CD4-positive, alpha-beta T cell treated with Interleukin-12 subunit alpha and Interleukin-12 subunit beta, for 1 hour (primary cell): Measurements from ENCODE around the gene NUB1.

ENCODE experiments used
- DNase-seq: peaks from one replicate; pipeline ENCODE4 v3.0.0-alpha.2; 2020

Gene NUB1

GRCh38 chr7:151408839-151409666 is 67.4 kb downstream of the NUB1 start:
- DNase-seq, result peak; percentile 89

- peak; percentile 44 for DNase-seq
These were observed 68.2 kb downstream of the NUB1 start, which contains the start of gene WDR86 for GRCh38 chr7:151409667-151410404. TSS of gene WDR86 (minus strand) at chr7:151410038. CDS start at chr7:151409589, 449 bp downstream.

- DNase-seq, result peak; percentile 56
These were observed 69.1 kb downstream of the NUB1 start for GRCh38 chr7:151410405-151411390.

GRCh38 chr7:151411551-151411950 is 69.9 kb downstream of the NUB1 start:
- DNase-seq, result no peak

GRCh38 chr7:151412318-151412717 is 70.7 kb downstream of the NUB1 start:
- DNase-seq, result no peak

- DNase-seq, result no peak
These were observed 71.6 kb downstream of the NUB1 start for GRCh38 chr7:151413241-151413640.

- no peak for DNase-seq
These were observed 73.9 kb downstream of the NUB1 start for GRCh38 chr7:151415375-151416105.

GRCh38 chr7:151416112-151416940 is 74.7 kb downstream of the NUB1 start:
- DNase-seq, result no peak

- no peak for DNase-seq
These were observed 75.3 kb downstream of the NUB1 start for GRCh38 chr7:151416941-151417315.

GRCh38 chr7:151420144-151420543 is 78.5 kb downstream of the NUB1 start:
- no peak for DNase-seq

GRCh38 chr7:151422212-151422611 is 80.6 kb downstream of the NUB1 start:
- DNase-seq, result no peak

- no peak for DNase-seq
These were observed 81.6 kb downstream of the NUB1 start for GRCh38 chr7:151423226-151423625.

GRCh38 chr7:151423936-151424335 is 82.3 kb downstream of the NUB1 start:
- no peak for DNase-seq

- no peak for DNase-seq
These were observed 83.2 kb downstream of the NUB1 start for GRCh38 chr7:151424799-151425198.

GRCh38 chr7:151425670-151426440 is 84.2 kb downstream of the NUB1 start:
- no peak for DNase-seq

GRCh38 chr7:151426441-151426903 is 84.9 kb downstream of the NUB1 start:
- DNase-seq, result no peak

GRCh38 chr7:151426904-151427704 is 85.5 kb downstream of the NUB1 start:
- no peak for DNase-seq

- no peak for DNase-seq
These were observed 86.2 kb downstream of the NUB1 start for GRCh38 chr7:151427705-151428377.
